Activated CD4-positive, alpha-beta memory T cell treated with anti-CD3 and anti-CD28 coated beads for 36 hours (primary cell): ENCODE data around the gene CDC42EP5. TPM values are rescaled to one million over a fixed set of nuclear protein-coding genes. Genes with fewer than 3 reads are reported as not detected.

Experiments
- CTCF ChIA-PET: fragments of 350-600 bp; sonication (Branson Sonifier 250); formaldehyde crosslinking; loops from one replicate; lab custom pipeline; 2021; ENCODE audit warnings: antibody characterized with exemption, inconsistent platforms; lab: Charles Lee
- POLR2A ChIA-PET: fragments of 350-600 bp; sonication (Branson Sonifier 250); formaldehyde crosslinking; loops from one replicate; lab custom pipeline; 2021; ENCODE audit warnings: antibody characterized with exemption; lab: Charles Lee
- DNase-seq: peaks from one replicate; pipeline ENCODE4 v3.0.0-alpha.2; 2020
- H3K27ac Mint-ChIP-seq: one replicate; pipeline ENCODE4 v1.8.0; 2021; ENCODE audit warnings: mixed read lengths
- H3K27me3 Mint-ChIP-seq: one replicate; pipeline ENCODE4 v1.8.0; 2021; ENCODE audit warnings: mixed read lengths
- H3K36me3 Mint-ChIP-seq: one replicate; pipeline ENCODE4 v1.8.0; 2021; ENCODE audit warnings: mixed read lengths
- H3K4me1 Mint-ChIP-seq: one replicate; pipeline ENCODE4 v1.8.0; 2021; ENCODE audit warnings: low read depth, mixed read lengths
- H3K4me3 Mint-ChIP-seq: one replicate; pipeline ENCODE4 v1.8.0; 2021; ENCODE audit warnings: mild to moderate bottlenecking, mixed read lengths
- H3K9me3 Mint-ChIP-seq: one replicate; pipeline ENCODE4 v1.8.0; 2021; ENCODE audit warnings: mixed read lengths
- intact Hi-C: fragments of 100-400 bp; cut with micrococcal nuclease; formaldehyde crosslinking; loops from one replicate; pipeline ENCODE4 v1.15.1; 2023
- total RNA-seq, 2 experiments: library from RNA; stranded (reverse); gene quantifications; one replicate each; pipeline ENCODE4 v1.2.3, GENCODE V29; 2021

CDC42EP5 gene
- total RNA-seq, 2 experiments from 2014 or later: not detected

- peak; percentile 51 for DNase-seq
- Mint-ChIP-seq H3K27me3 (peaks cover 43% of the 10 kb centered on the region), H3K4me1 (peaks cover 15% of the 10 kb centered on the region), H3K9me3 (no peaks in the 10 kb centered on the region), H3K4me3 (no peak overlapping the region), H3K36me3 (no peaks in the 10 kb centered on the region), H3K27ac (peak overlapping the region; percentile 2)
- POLR2A ChIA-PET: no interaction called here
- CTCF ChIA-PET: interaction anchor here (3.1 kb wide), 1 partner anchor 27 kb away, joined by 15 read pairs; no protein-coding TSS in a partner anchor
- intact Hi-C loops: no loop called here
Observed at GRCh38 chr19:54418030-54418929, 54.8 kb downstream of the CDC42EP5 start.

- DNase-seq: no peak
- H3K27me3 Mint-ChIP-seq: peaks cover 42% of the 10 kb centered on the region
- H3K4me1 Mint-ChIP-seq: peaks cover 15% of the 10 kb centered on the region
- no peak overlapping the region for H3K27ac Mint-ChIP-seq
- H3K36me3 Mint-ChIP-seq: no peaks in the 10 kb centered on the region
- ChIA-PET CTCF (interaction anchor here (0.9 kb wide), 1 partner anchor 26 kb away, joined by 5 read pairs; no protein-coding TSS in a partner anchor), POLR2A (interaction anchor here (0.6 kb wide), 1 partner anchor 16 kb away, joined by 3 read pairs; no protein-coding TSS in a partner anchor)
- no peak overlapping the region for H3K4me3 Mint-ChIP-seq
- H3K9me3 Mint-ChIP-seq: no peaks in the 10 kb centered on the region
- intact Hi-C loops: no loop called here
Observed at GRCh38 chr19:54416695-54417491, 56.2 kb downstream of the CDC42EP5 start.

GRCh38 chr19:54415901-54416673 lies 57.0 kb downstream of the CDC42EP5 start:
- H3K4me1 Mint-ChIP-seq: peaks cover 15% of the 10 kb centered on the region
- ChIA-PET POLR2A (interaction anchor here (0.5 to 0.7 kb wide), 3 partner anchors 17 to 87 kb away, joined by 3 read pairs; partner anchors contain the start of gene LENG8), CTCF (interaction anchor here (0.8 to 1.3 kb wide), 3 partner anchors 22 to 28 kb away, joined by 4 to 5 read pairs (median 5); no protein-coding TSS in a partner anchor)
- no peaks in the 10 kb centered on the region for H3K9me3 Mint-ChIP-seq
- intact Hi-C loops: no loop called here
- no peaks in the 10 kb centered on the region for H3K36me3 Mint-ChIP-seq
- no peak overlapping the region for H3K4me3 Mint-ChIP-seq
- no peak overlapping the region for H3K27ac Mint-ChIP-seq
- DNase-seq: no peak
- peaks cover 42% of the 10 kb centered on the region for H3K27me3 Mint-ChIP-seq

- peak; percentile 41 for DNase-seq
- H3K4me1 Mint-ChIP-seq: peaks cover 15% of the 10 kb centered on the region
- peaks cover 42% of the 10 kb centered on the region for H3K27me3 Mint-ChIP-seq
- H3K36me3 Mint-ChIP-seq: no peaks in the 10 kb centered on the region
- ChIA-PET CTCF (interaction anchor here (0.8 to 1.3 kb wide), 2 partner anchors 23 to 27 kb away, joined by 4 to 5 read pairs; no protein-coding TSS in a partner anchor), POLR2A (interaction anchor here (0.5 to 0.7 kb wide), 3 partner anchors 9 to 86 kb away, joined by 3 to 4 read pairs (median 3); partner anchors contain the start of gene LENG8)
- H3K4me3 Mint-ChIP-seq: no peak within 1 kb of the TSS
- H3K9me3 Mint-ChIP-seq: no peaks in the 10 kb centered on the region
- intact Hi-C loops: no loop called here
- H3K27ac Mint-ChIP-seq: no peak within 1 kb of the TSS
Observed at GRCh38 chr19:54415208-54415900, 57.7 kb downstream of the CDC42EP5 start, which contains the start of gene TTYH1. TSS of gene TTYH1 (plus strand) at chr19:54415464. CDS start at chr19:54415553, 89 bp downstream.

Other genes with a start within 250 kb of the CDC42EP5 start
- under 1 TPM in 1 of 2 experiments, not detected in 1; 0.26 TPM for gene LILRA6, start 230.5 kb downstream of the CDC42EP5 start, total RNA-seq
- gene LILRB5, start 216.0 kb downstream of the CDC42EP5 start, total RNA-seq: not detected
- not detected for gene LILRB2, start 192.2 kb downstream of the CDC42EP5 start, total RNA-seq
- gene LILRA5, start 160.1 kb downstream of the CDC42EP5 start, total RNA-seq: not detected
- gene LILRA4, start 134.1 kb downstream of the CDC42EP5 start, total RNA-seq: not detected
- gene LAIR1, start 108.4 kb downstream of the CDC42EP5 start, total RNA-seq: 1 to 10 TPM; 4.9 to 5.7 TPM
- gene TTYH1, start 57.8 kb downstream of the CDC42EP5 start, total RNA-seq: not detected
- 100 to 1,000 TPM; 163 to 176 TPM for gene LENG8, start 24.1 kb downstream of the CDC42EP5 start, total RNA-seq
- 1 to 10 TPM; 5.3 to 5.6 TPM for gene LENG9, start 9.5 kb downstream of the CDC42EP5 start, total RNA-seq
- gene LAIR2, start 29.5 kb upstream of the CDC42EP5 start, total RNA-seq: not detected
- not detected for gene LILRA2, start 100.5 kb upstream of the CDC42EP5 start, total RNA-seq
- gene LILRA1, start 120.3 kb upstream of the CDC42EP5 start, total RNA-seq: not detected
- not detected for gene LILRB1, start 157.2 kb upstream of the CDC42EP5 start, total RNA-seq
- gene LILRB4, start 189.7 kb upstream of the CDC42EP5 start, total RNA-seq: not detected